ENCODE data around the gene COBL.

The COBL gene

GRCh38 chr7:51324206-51324898 lies 7.7 kb upstream of the COBL start:
- DNase-seq (ENCODE audit: extremely low spot score), result no peak
- CTCF ChIA-PET, result interaction anchor here (0.7 to 1.0 kb wide), 2 partner anchors 72 to 242 kb away, joined by 3 to 5 read pairs; no protein-coding TSS in a partner anchor
- TF ChIP-seq ZNF384 (IDR thresholded peaks at IDR 0.05), result no peak
- TF ChIP-seq CTBP1 (IDR thresholded peaks at IDR 0.05; ENCODE audit: borderline replicate concordance), result no peak
- TF ChIP-seq, protein P1, sequence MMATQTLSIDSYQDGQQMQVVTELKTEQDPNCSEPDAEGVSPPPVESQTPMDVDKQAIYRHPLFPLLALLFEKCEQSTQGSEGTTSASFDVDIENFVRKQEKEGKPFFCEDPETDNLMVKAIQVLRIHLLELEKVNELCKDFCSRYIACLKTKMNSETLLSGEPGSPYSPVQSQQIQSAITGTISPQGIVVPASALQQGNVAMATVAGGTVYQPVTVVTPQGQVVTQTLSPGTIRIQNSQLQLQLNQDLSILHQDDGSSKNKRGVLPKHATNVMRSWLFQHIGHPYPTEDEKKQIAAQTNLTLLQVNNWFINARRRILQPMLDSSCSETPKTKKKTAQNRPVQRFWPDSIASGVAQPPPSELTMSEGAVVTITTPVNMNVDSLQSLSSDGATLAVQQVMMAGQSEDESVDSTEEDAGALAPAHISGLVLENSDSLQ (IDR thresholded peaks at IDR 0.05), result no peak
- no peak for TF ChIP-seq FOXM1 (IDR thresholded peaks at IDR 0.05; ENCODE audit: borderline replicate concordance)
- no peak for TF ChIP-seq HDGF (IDR thresholded peaks at IDR 0.05; ENCODE audit: borderline replicate concordance)
- POLR2A ChIA-PET, result no interaction called here

GRCh38 chr7:51321961-51322515 lies 5.4 kb upstream of the COBL start:
- TF ChIP-seq FOXK2 (IDR thresholded peaks at IDR 0.05) (no peak), SP1 (IDR thresholded peaks at IDR 0.05) (no peak)
- DNase-seq (ENCODE audit: extremely low spot score), result no peak
- POLR2A ChIA-PET, result no interaction called here
- CTCF ChIA-PET, result no interaction called here

DNA sequence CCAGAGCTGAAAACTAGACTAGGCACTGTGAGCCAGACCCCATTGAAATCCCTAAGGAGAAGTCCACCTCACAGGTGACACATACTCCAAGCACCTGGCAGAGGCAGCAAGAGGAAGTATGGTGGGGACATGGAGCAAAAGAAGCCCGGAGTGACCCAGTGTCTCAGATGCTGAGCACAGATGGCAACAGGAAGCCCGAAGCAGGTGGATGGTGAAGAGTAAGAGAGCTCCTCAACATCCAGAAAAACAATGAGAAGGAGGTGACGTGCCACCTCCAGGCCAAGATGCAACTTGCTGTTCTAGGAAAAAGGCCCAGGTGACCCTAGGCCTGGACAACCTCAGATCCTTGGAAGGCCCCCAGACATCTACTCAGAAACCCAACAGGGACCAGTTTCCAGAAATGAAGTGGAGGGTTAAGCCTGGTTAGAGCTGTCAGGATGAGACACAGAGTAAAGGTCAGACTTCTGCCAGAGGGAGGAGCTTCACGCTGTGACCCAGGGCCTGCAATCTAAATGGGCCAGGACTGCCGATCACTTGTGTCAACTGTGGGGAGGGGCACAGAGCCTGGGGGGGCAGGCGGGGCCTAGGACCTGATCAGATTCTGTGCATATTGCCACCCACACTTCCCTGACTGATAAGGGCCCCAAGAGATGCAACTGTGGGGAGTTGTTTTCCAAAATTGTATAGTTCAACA lies 2.4 kb upstream of the COBL start:
- TF ChIP-seq SP1 (IDR thresholded peaks at IDR 0.05) (no peak), BHLHE40 (IDR thresholded peaks at IDR 0.05; ENCODE audit: borderline replicate concordance) (no peak), ARNT (IDR thresholded peaks at IDR 0.05) (no peak), SUZ12 (IDR thresholded peaks at IDR 0.05) (no peak), TARDBP (IDR thresholded peaks at IDR 0.05) (no peak), FOXA1 (IDR thresholded peaks at IDR 0.05) (no peak), HDGF (IDR thresholded peaks at IDR 0.05; ENCODE audit: borderline replicate concordance) (no peak), FOXK2 (IDR thresholded peaks at IDR 0.05) (no peak), FOXM1 (IDR thresholded peaks at IDR 0.05; ENCODE audit: borderline replicate concordance) (no peak), ZNF384 (IDR thresholded peaks at IDR 0.05) (no peak), LEF1 (IDR thresholded peaks at IDR 0.05; ENCODE audit: borderline replicate concordance) (no peak), L3MBTL2 (conservative IDR thresholded peaks at IDR 0.05) (no peak), CTBP1 (IDR thresholded peaks at IDR 0.05; ENCODE audit: borderline replicate concordance) (no peak), NFRKB (IDR thresholded peaks at IDR 0.05) (no peak), ELF4 (IDR thresholded peaks at IDR 0.05) (no peak)
- TF ChIP-seq, protein P1 (IDR thresholded peaks at IDR 0.05), result no peak
- no peak for DNase-seq (ENCODE audit: extremely low spot score)
- ChIA-PET CTCF (no interaction called here), POLR2A (no interaction called here)

DNA sequence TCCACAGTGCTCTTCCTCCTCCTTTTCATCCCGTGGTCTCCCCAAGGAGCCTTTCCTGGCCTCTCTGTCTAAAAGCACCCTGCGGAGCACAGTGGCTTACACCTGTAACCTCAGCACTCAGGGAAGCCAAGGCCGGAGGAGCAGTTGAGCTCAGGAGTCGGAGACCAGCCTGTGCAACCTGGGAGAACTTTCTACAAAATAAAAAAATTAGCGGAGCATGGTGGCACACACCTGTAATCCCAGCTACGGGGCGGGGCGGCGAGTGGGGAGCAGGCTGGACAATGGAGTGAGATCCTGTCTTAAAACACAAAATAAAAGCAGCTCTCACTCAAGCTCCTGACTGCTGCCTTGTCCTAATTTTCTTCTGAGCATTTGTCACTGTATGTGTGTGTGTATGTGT lies 1.4 kb upstream of the COBL start:
- ChIA-PET POLR2A (no interaction called here), CTCF (no interaction called here)
- no peak for DNase-seq (ENCODE audit: extremely low spot score)
- TF ChIP-seq L3MBTL2 (conservative IDR thresholded peaks at IDR 0.05) (no peak), ELF4 (IDR thresholded peaks at IDR 0.05) (no peak), ZNF384 (IDR thresholded peaks at IDR 0.05) (no peak)
- TF ChIP-seq, protein P1 (IDR thresholded peaks at IDR 0.05), result no peak

DNA sequence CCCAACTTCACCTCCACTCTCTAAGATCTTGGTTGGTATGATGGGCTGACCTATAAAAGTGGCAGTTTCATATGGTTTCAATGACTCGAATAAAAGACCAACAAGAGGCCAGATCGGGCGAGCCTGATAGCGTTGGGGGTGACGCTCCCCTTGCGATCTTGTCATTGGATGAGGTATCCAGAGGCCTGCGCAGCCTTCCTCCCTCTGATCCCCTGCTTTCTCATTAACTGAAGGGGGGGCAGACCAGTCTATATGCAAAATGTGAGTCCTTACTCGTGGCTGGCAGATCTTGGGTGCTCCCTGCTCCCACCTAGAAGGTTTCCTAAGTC lies 937 bp upstream of the COBL start:
- TF ChIP-seq FOXA1 (IDR thresholded peaks at IDR 0.05) (no peak), FOXK2 (IDR thresholded peaks at IDR 0.05) (no peak), ELF4 (IDR thresholded peaks at IDR 0.05) (no peak), ZNF384 (IDR thresholded peaks at IDR 0.05) (no peak), HDGF (IDR thresholded peaks at IDR 0.05; ENCODE audit: borderline replicate concordance) (no peak), ARNT (IDR thresholded peaks at IDR 0.05) (no peak)
- ChIA-PET CTCF (no interaction called here), POLR2A (no interaction called here)
- DNase-seq (ENCODE audit: extremely low spot score), result no peak

DNA sequence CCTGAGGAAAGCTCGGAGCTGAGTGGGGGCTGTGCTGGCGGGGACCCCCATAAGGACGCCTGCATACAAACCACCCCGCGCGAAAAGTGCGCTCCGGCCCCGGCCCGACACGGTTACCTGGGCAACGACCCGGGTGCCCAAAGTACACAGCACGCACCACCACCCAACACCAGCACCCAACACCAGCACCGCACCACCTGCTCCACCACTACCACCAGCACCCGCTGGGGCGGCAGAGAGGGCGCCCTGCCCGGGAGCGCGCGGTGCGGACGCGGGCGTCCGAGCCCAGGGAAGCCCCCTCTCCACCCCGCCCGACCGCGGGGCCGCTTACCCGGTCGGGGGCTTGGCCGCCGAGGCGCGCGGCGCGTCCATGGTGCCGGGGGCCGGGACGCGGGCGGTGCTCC lies 345 bp downstream of the COBL start:
- CTCF ChIA-PET, result no interaction called here
- TF ChIP-seq FOXM1 (IDR thresholded peaks at IDR 0.05; ENCODE audit: borderline replicate concordance) (no peak), FOXK2 (IDR thresholded peaks at IDR 0.05) (no peak), TARDBP (IDR thresholded peaks at IDR 0.05) (no peak), L3MBTL2 (conservative IDR thresholded peaks at IDR 0.05) (no peak), SUZ12 (IDR thresholded peaks at IDR 0.05) (no peak), LEF1 (IDR thresholded peaks at IDR 0.05; ENCODE audit: borderline replicate concordance) (no peak)
- peak; percentile 57 for DNase-seq (ENCODE audit: extremely low spot score)
- POLR2A ChIA-PET, result no interaction called here
